ENCODE results near the gene PIF1.

The PIF1 gene

GRCh38 chr15:64781299-64781698 lies 44.1 kb downstream of the PIF1 start:
- H3K27ac ChIP-seq: no peak overlapping the region
- no peak for TF ChIP-seq ZFX (IDR thresholded peaks at IDR 0.05; ENCODE audit: borderline replicate concordance)
- TF ChIP-seq CTCF (IDR thresholded peaks at IDR 0.05): no peak

- H3K27ac ChIP-seq: no peak overlapping the region
- TF ChIP-seq CTCF (IDR thresholded peaks at IDR 0.05) (no peak), ZFX (IDR thresholded peaks at IDR 0.05; ENCODE audit: borderline replicate concordance) (no peak)
Measured at GRCh38 chr15:64780600-64781156, 44.8 kb downstream of the PIF1 start.

GRCh38 chr15:64779630-64780029 lies 45.8 kb downstream of the PIF1 start:
- TF ChIP-seq ZFX (IDR thresholded peaks at IDR 0.05; ENCODE audit: borderline replicate concordance) (no peak), CTCF (IDR thresholded peaks at IDR 0.05) (no peak)
- H3K27ac ChIP-seq: no peak overlapping the region

GRCh38 chr15:64779024-64779423 lies 46.4 kb downstream of the PIF1 start:
- no peak overlapping the region for H3K27ac ChIP-seq
- TF ChIP-seq ZFX (IDR thresholded peaks at IDR 0.05; ENCODE audit: borderline replicate concordance): no peak
- TF ChIP-seq CTCF (IDR thresholded peaks at IDR 0.05): no peak

- no peak overlapping the region for H3K27ac ChIP-seq
Measured at GRCh38 chr15:64776402-64776786, 49.1 kb downstream of the PIF1 start.

GRCh38 chr15:64775551-64776401 lies 49.7 kb downstream of the PIF1 start, which contains the start of gene RBPMS2:
Gene RBPMS2, minus strand, starts transcription at chr15:64775589. Its CDS starts 270 bp downstream, at chr15:64775319.
- peak within 1 kb of the TSS; percentile 45; the same call in 1 of the 2 replicates for H3K27ac ChIP-seq
- no peak for TF ChIP-seq CTCF (IDR thresholded peaks at IDR 0.05)
- no peak for TF ChIP-seq ZFX (IDR thresholded peaks at IDR 0.05; ENCODE audit: borderline replicate concordance)

More at GRCh38 chr15:64776402-64776786, 49.1 kb downstream of the PIF1 start:
- TF ChIP-seq CTCF (IDR thresholded peaks at IDR 0.05): no peak
- no peak for TF ChIP-seq ZFX (IDR thresholded peaks at IDR 0.05; ENCODE audit: borderline replicate concordance)

All from 22Rv1 (cell line).